GM19452 (cell line): ENCODE results near the gene ZFYVE19.
"Not testable (repeated sequence)": the region's sequence is repeated elsewhere in the genome, so short reads cannot be mapped to it uniquely, and the experiment has no call there.

Experiments used
- ATAC-seq: cut with Tn5 transposase; IDR thresholded peaks from one replicate; pipeline ENCODE4 v1.9.1; 2021; ENCODE audit not compliant: unreplicated experiment

Gene ZFYVE19

DNA sequence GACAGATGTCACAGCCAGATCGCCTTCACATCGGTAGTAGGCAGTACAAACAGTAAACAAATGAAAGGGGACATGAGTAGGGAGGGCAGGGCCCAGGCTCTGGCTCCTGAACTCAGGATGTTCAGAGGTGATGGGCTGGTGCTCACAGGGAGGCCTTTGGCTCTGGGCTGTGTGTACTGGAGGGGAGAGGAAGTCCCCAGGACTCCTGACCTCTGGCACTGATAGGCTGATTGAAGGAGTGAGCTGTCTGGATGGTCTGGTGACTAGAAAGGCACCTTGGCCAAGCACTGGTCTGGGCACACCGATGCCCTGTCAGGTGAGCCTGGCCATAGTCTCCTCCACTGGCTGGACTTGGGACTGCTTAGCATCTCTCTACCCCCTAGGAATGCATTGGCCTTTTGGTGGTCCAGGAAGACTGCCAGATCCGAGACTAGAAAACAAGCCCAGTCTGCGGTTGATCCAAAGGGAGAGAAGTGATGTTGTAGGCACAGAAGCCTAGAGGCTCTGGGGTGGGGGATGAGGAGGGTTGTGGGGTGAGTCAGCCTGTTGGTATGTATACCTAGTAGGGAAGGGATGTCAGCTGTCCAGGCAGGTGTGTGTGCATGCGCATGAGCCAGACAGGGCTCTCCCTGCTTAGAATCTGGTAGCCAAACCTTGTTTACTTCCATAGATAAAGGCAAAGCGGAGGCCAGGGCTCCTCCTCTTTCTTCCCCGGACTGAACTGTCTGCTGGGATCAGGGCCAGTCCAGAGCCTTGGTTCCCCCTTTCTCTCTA lies 38.8 kb downstream of the ZFYVE19 start:
- no peak for ATAC-seq

DNA sequence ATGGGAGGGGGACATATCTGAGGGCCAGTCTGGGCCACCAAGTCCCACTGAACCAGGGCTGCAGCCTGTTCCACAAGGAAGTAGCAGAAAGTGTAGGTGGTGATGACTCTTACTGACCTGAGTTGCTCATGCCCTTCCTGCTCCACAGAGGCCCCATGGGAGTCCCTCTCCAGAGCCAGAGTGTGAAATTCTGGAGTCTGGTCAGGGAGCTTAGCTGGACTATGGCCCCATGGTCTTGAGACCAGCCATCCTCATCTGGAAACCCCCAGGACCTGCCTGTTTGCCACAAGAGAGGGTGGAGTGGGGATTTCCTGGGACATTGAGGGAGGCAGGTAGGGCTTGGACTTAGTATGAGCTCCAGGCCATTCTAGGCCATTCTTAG lies 39.9 kb downstream of the ZFYVE19 start:
- no peak for ATAC-seq

DNA sequence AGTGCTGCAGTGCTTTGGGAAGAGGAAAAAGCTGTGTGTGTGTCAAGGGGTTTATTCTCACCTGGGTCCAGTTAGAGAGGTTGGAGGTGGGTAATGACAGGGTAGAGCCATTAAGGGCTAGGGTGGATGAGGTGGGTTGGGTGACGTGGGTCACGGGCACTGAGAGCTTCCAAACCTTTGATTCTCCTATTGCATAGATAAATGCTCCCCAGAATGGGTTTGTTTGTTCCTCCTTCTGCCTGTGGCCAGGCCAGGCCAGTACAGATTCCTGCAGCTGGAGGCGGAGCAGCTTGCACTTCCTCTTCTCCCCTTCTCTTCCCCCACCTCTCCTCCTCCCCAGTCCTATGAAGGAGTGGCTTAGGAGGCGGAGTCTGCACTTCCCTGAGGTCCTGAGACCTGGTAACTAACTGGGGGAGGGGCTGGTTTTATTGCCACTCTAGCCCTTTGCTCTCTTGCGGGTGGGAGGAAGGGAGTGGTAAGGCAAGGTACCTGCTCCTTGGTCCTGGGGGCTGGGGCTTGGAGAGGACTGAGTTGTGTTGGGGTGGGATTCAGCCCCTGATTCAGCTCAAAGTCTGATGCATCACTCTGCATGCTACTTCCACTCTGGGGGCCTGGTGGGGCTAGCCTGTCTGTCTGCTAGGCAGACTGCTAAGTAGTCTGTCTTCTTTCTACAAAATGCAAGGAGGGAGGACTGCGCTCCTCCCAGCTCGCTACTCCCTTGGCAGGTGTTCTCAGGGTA lies 40.5 kb downstream of the ZFYVE19 start:
- ATAC-seq, result no peak

DNA sequence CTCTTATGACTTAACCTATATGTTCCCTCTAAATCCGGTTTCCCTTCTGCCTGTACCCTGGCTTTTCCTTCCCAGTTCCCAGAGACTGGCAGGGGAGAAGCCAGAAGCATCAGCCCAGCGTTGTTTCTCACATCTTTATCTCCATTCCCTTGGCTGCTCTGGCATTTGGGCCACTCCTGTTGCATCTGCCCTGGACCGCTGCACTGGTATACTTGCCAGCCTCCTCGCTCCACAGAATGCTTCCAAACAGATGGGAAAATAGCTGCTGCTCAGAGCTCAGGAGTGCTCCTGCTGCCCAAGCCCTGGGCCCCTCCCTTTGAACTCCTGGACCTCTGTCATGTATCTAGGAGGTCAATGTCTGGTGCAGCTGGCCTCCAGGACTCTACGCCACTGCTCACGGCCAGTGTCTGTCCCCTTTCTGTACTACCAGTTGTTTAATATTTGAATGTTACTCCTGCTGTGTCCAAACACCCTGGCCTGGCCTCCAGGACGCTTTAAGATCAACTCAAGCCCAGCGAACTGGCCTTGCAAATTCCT lies 43.8 kb downstream of the ZFYVE19 start:
- no peak for ATAC-seq

DNA sequence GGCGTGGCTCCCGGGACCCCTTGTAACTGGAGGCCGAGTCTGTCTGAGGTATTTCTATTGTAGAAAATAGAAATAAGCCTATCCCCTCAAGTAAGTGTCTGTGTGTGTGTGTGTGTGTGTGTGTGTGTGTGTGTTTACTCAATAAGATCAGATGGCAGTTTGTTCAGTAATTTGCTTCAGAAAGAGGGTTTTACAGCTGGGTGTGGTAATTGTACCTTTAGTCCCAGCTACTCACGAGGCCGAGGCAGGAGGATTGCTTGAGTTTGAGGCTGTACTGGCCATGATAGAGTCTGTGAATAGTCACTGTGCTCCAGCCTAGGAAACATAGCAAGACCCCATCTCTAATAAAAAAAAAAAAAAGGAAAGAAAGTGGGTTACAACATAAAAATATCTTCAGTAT lies 45.6 kb downstream of the ZFYVE19 start:
- ATAC-seq, result no peak

DNA sequence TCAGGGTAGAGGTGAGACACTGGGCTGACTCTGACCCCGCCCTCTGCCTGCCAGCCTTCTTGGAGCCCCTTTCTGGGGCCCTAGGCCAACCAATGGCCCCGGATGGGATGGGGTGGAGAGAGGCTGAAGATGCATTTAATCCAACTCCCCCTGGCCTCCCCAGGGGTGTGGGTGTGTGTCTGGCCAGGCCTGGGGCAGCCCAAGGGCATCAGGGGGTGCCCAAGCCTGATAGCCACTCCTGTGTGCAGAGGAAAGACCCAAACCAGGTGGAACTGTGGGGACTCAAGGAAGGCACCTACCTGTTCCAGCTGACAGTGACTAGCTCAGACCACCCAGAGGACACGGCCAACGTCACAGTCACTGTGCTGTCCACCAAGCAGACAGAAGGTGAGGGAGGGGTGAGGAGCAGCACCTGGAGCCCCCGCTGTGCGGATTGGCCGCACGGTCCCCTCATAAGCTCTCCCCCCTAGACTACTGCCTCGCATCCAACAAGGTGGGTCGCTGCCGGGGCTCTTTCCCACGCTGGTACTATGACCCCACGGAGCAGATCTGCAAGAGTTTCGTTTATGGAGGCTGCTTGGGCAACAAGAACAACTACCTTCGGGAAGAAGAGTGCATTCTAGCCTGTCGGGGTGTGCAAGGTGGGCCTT lies 46.5 kb downstream of the ZFYVE19 start:
- ATAC-seq, result no peak

DNA sequence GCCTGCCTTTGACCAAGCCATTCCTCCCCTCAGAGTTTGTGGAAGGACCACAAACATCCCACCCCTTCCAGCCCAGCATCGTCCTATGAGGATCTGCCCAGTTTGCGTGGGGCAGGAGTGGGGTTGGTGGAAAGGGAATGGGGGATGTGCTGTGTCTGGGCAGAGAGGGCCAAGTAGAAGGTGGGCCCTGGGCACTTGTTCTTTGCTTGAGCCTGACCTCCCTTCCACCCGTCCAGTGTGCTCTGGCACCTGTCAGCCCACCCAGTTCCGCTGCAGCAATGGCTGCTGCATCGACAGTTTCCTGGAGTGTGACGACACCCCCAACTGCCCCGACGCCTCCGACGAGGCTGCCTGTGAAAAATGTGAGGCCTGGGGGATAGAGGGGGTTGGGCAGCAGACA lies 47.3 kb downstream of the ZFYVE19 start:
- no peak for ATAC-seq

DNA sequence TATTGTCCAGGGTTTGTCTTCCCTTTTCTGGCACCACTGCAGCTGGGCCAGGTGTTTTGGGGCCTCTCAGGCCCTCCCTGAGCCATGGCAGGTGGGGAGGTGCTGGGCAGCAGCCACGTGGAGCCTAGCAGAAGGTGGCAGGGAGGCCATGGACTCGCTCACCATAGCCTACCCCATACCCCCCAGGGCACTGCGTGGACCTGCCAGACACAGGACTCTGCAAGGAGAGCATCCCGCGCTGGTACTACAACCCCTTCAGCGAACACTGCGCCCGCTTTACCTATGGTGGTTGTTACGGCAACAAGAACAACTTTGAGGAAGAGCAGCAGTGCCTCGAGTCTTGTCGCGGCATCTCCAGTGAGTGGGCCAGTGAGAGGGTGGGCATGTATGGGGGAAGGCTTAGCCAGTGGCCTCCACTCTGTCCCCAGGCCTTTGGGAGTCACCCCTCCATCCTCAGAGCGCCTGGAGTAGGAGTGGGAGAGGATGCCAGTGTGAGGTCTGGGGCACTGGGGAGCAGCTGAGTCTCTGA lies 48.9 kb downstream of the ZFYVE19 start:
- no peak for ATAC-seq

DNA sequence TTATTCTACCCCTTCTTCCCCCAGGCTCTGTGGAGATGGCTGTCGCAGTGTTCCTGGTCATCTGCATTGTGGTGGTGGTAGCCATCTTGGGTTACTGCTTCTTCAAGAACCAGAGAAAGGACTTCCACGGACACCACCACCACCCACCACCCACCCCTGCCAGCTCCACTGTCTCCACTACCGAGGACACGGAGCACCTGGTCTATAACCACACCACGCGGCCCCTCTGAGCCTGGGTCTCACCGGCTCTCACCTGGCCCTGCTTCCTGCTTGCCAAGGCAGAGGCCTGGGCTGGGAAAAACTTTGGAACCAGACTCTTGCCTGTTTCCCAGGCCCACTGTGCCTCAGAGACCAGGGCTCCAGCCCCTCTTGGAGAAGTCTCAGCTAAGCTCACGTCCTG lies 49.9 kb downstream of the ZFYVE19 start:
- ATAC-seq, result no peak

DNA sequence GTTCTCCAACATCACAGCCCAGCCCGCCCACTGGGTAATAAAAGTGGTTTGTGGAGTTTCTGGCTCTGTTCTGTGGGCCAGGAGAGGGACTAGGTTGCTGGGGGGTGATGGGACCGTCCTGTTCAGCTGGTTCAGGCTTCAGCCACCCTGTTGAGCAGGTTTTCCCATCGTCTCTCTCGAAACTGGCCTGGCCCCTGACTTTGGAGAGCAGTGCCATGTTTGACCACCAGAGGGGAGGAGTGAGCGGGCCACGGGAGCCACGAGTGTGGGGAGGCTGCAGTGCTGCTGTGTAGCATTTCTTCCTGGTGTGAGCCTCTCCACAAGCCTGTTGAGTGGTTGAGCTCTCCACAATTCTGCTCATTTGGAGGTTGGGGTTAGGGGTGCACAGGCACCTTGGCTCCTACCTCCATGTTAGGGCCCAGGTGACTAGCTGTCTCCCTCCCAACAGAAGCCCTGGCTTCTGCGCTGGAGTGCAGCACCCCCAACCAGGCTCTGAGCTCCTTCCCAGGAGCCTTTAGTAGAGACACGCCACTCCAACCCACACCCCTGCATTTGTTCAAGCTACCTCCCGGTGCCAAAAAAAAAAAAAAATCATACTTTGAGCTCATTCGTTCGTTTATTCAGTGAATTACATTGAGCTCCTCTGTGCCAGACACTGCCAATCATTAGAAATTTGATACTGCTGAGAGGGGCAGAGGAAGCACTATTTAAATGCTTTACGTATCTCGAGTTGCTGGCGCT lies 50.9 kb downstream of the ZFYVE19 start:
- no peak for ATAC-seq

DNA sequence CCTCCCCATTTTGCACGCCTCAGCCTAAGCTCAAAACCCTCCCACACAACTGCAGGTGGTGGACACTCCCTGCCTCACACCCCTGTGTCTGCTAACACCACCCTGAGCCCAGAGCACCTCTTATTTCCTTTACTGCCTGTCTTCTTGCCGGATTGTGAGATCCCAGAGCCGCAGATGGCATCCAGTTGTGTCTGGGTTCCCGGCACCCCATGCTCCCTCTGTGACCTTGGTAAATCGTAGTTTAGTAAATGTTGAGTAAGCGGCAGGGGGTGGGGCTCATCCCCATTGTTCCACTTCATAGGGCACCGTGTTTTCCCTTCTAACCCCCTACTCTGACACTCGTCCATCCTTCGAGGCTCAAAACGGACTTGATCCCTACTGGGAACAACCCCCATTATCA lies 51.8 kb downstream of the ZFYVE19 start:
- no peak for ATAC-seq

DNA sequence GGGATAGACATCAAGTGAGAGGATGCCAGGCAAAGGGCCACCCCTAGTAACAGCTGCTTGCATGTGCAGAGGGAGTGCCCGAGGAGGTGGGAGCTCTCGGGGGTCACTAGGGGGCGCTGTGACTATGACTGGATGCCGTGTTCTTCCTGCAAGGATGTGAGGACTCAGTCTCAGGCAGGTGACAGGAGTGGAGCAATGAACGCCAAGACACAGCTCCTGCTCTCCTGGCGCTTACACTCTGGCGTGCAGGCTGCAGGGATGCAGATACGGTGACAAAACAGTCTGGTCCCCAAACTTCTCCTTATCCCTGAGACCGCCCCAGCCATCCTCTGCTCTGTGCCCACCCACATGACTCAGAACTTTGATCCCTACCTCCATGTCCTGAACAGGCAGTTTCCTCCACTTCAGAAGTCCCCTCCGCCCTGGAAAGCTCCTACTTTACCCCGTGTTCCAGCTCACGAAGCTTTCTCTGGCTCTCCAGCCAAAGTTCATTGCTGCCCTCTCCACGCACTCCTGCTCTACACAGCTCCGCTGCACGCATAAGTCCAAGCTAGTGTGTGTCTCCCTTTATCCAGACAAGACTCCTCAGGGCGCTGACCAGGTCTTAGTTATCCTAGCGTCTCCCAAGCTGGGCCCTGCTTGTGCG lies 52.4 kb downstream of the ZFYVE19 start:
- ATAC-seq, result no peak

DNA sequence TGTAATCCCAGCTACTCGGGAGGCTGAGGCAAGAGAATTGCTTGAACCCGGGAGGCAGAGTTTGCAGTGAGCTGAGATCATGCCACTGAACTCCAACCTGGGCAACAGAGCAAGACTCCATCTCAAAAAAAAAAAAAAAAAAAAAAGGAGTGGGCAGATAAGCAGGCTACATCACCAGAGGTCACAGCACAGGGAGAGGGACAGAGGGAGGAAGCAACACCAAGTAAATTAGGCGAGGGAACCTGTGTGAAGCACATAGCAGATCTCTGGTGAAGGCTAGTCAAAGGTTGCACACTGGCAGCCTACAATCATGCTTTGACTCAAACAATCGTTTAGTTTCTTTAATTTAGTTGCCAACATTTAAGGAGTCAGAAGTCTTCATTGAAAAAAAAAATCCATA lies 54.3 kb downstream of the ZFYVE19 start:
- ATAC-seq, result not testable (repeated sequence)

DNA sequence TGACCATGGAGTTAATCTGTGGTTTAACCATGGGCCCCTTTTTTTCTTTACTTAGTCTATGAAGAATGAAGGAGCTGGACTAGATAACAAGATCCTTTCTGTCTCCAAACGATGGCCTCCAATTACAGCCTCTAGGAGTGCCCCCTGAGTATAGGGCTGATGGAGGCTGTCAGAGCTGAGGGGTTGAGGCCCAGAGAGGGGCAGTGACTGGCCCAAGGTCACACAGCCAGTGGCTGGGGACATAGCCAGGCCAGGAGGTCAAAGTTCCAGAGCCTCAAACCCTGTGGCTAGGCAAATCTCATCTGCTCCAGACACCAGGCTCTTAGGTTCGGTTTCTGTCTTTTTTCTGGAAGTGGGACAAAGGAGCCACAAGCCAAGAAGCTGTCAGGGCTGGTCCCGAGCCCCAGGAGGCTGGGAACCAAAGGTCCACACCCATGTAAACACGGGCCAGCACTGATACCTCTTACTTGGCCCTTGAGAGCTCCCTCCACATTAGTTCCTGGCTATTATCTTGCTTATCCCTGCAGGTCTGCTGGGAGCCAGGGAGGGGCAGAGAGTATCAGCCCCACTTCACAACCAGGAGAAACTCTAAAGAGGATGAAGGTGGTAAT lies 56.9 kb downstream of the ZFYVE19 start:
- no peak for ATAC-seq
